Adrenal gland (tissue), 5 donors: Measurements from ENCODE around the gene ZNF540.

ENCODE experiments used
- POLR2A ChIP-seq, 2 donors: fragments of 450-650 bp; IDR thresholded peaks; one replicate each; pipeline ENCODE4 v1.6.1; 2017; ENCODE audit warnings: antibody characterized with exemption in 2 of 2, mild to moderate bottlenecking in 2 of 2, moderate library complexity in 1 of 2
- TF ChIP-seq, protein P1 (sequence below), 6 experiments: fragments of 450-650 bp in 4 of 6; fragments of 200-600 bp in 2 of 6; sonication (generic) in 1 of 6; IDR thresholded peaks; 1 replicate in 5 of 6; 2 replicates in 1 of 6; pipeline versions ENCODE4 v1.5.1 to v1.8.0; 2016 to 2021; ENCODE audit warnings: antibody characterized with exemption in 6 of 6, mild to moderate bottlenecking in 2 of 6, moderate library complexity in 1 of 6
- donor health status: DM: no; HTN: no; CAD: no.

- TF ChIP-seq, protein P1, sequence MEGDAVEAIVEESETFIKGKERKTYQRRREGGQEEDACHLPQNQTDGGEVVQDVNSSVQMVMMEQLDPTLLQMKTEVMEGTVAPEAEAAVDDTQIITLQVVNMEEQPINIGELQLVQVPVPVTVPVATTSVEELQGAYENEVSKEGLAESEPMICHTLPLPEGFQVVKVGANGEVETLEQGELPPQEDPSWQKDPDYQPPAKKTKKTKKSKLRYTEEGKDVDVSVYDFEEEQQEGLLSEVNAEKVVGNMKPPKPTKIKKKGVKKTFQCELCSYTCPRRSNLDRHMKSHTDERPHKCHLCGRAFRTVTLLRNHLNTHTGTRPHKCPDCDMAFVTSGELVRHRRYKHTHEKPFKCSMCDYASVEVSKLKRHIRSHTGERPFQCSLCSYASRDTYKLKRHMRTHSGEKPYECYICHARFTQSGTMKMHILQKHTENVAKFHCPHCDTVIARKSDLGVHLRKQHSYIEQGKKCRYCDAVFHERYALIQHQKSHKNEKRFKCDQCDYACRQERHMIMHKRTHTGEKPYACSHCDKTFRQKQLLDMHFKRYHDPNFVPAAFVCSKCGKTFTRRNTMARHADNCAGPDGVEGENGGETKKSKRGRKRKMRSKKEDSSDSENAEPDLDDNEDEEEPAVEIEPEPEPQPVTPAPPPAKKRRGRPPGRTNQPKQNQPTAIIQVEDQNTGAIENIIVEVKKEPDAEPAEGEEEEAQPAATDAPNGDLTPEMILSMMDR (IDR thresholded peaks at IDR 0.05): no peak
- no peak for TF ChIP-seq POLR2A (IDR thresholded peaks at IDR 0.05)
Observed at GRCh38 chr19:37583340-37583739, 11.3 kb upstream of the ZNF540 start.
